ENCODE measurements around the gene ANKMY2.

ANKMY2 gene

GRCh38 chr7:16636555-16637101, 8.9 kb downstream of the ANKMY2 start:
- Histone ChIP-seq H3K79me2 (ENCODE audit: control insufficient read depth, low read length) (peaks cover 10% of the 10 kb centered on the region; the same call in 1 of the 2 replicates), H3K27ac (ENCODE audit: low read depth, low read length) (no peak overlapping the region), H3K4me2 (ENCODE audit: low read length) (no peak overlapping the region), H3K9me2 (replicated peaks; ENCODE audit: control insufficient read depth, low read length) (no peaks in the 10 kb centered on the region), H4K20me1 (ENCODE audit: control insufficient read depth, insufficient read depth, low read depth, low read length) (no peaks in the 10 kb centered on the region), H3K4me3 (ENCODE audit: low read length) (no peak overlapping the region), H3K36me3 (ENCODE audit: control insufficient read depth, low read length) (peaks cover 15% of the 10 kb centered on the region), H3F3A (ENCODE audit: control insufficient read depth, insufficient read depth) (no peaks in the 10 kb centered on the region), H3K4me1 (ENCODE audit: control insufficient read depth, low read length) (no peaks in the 10 kb centered on the region), H3K27me3 (ENCODE audit: control insufficient read depth, low read length) (no peaks in the 10 kb centered on the region), H3K9me3 (ENCODE audit: control insufficient read depth, insufficient read depth, low read length) (no peaks in the 10 kb centered on the region)
- TF ChIP-seq CTCF (IDR thresholded peaks at IDR 0.05; ENCODE audit: low read depth, low read length, poor library complexity, severe bottlenecking) (no peak), EZH2phosphoT487 (IDR thresholded peaks at IDR 0.05; ENCODE audit: borderline replicate concordance, low read length) (no peak)

- Histone ChIP-seq H4K20me1 (ENCODE audit: control insufficient read depth, insufficient read depth, low read depth, low read length) (no peaks in the 10 kb centered on the region), H3K4me2 (ENCODE audit: low read length) (no peak overlapping the region), H3K27ac (ENCODE audit: low read depth, low read length) (no peak overlapping the region), H3K79me2 (ENCODE audit: control insufficient read depth, low read length) (peaks cover 5% of the 10 kb centered on the region; the same call in 1 of the 2 replicates), H3F3A (ENCODE audit: control insufficient read depth, insufficient read depth) (no peaks in the 10 kb centered on the region), H3K9me2 (replicated peaks; ENCODE audit: control insufficient read depth, low read length) (no peaks in the 10 kb centered on the region), H3K9me3 (ENCODE audit: control insufficient read depth, insufficient read depth, low read length) (no peaks in the 10 kb centered on the region), H3K4me1 (ENCODE audit: control insufficient read depth, low read length) (no peaks in the 10 kb centered on the region), H3K27me3 (ENCODE audit: control insufficient read depth, low read length) (no peaks in the 10 kb centered on the region), H3K36me3 (ENCODE audit: control insufficient read depth, low read length) (peaks cover 15% of the 10 kb centered on the region), H3K4me3 (ENCODE audit: low read length) (no peak overlapping the region)
- TF ChIP-seq EZH2phosphoT487 (IDR thresholded peaks at IDR 0.05; ENCODE audit: borderline replicate concordance, low read length) = no peak
- no peak for TF ChIP-seq CTCF (IDR thresholded peaks at IDR 0.05; ENCODE audit: low read depth, low read length, poor library complexity, severe bottlenecking)
These were observed 11.2 kb downstream of the ANKMY2 start for GRCh38 chr7:16634271-16634738.

GRCh38 chr7:16630654-16631053, 14.9 kb downstream of the ANKMY2 start:
- Histone ChIP-seq H3K36me3 (ENCODE audit: control insufficient read depth, low read length) (peaks cover 12% of the 10 kb centered on the region), H3F3A (ENCODE audit: control insufficient read depth, insufficient read depth) (no peaks in the 10 kb centered on the region), H4K20me1 (ENCODE audit: control insufficient read depth, insufficient read depth, low read depth, low read length) (no peaks in the 10 kb centered on the region), H3K9me2 (replicated peaks; ENCODE audit: control insufficient read depth, low read length) (no peaks in the 10 kb centered on the region), H3K4me3 (ENCODE audit: low read length) (no peak overlapping the region), H3K4me1 (ENCODE audit: control insufficient read depth, low read length) (no peaks in the 10 kb centered on the region), H3K79me2 (ENCODE audit: control insufficient read depth, low read length) (no peaks in the 10 kb centered on the region), H3K4me2 (ENCODE audit: low read length) (no peak overlapping the region), H3K9me3 (ENCODE audit: control insufficient read depth, insufficient read depth, low read length) (no peaks in the 10 kb centered on the region), H3K27me3 (ENCODE audit: control insufficient read depth, low read length) (no peaks in the 10 kb centered on the region), H3K27ac (ENCODE audit: low read depth, low read length) (no peak overlapping the region)
- TF ChIP-seq EZH2phosphoT487 (IDR thresholded peaks at IDR 0.05; ENCODE audit: borderline replicate concordance, low read length) = no peak

- Histone ChIP-seq H3K4me1 (ENCODE audit: control insufficient read depth, low read length) (no peaks in the 10 kb centered on the region), H3K36me3 (ENCODE audit: control insufficient read depth, low read length) (peaks cover 15% of the 10 kb centered on the region), H3F3A (ENCODE audit: control insufficient read depth, insufficient read depth) (no peaks in the 10 kb centered on the region), H3K27ac (ENCODE audit: low read depth, low read length) (no peak overlapping the region), H3K9me2 (replicated peaks; ENCODE audit: control insufficient read depth, low read length) (no peaks in the 10 kb centered on the region), H3K4me3 (ENCODE audit: low read length) (no peak overlapping the region), H3K79me2 (ENCODE audit: control insufficient read depth, low read length) (no peaks in the 10 kb centered on the region), H4K20me1 (ENCODE audit: control insufficient read depth, insufficient read depth, low read depth, low read length) (no peaks in the 10 kb centered on the region), H3K4me2 (ENCODE audit: low read length) (no peak overlapping the region), H3K27me3 (ENCODE audit: control insufficient read depth, low read length) (no peaks in the 10 kb centered on the region), H3K9me3 (ENCODE audit: control insufficient read depth, insufficient read depth, low read length) (no peaks in the 10 kb centered on the region)
- TF ChIP-seq CTCF (IDR thresholded peaks at IDR 0.05; ENCODE audit: low read depth, low read length, poor library complexity, severe bottlenecking) (no peak), EZH2phosphoT487 (IDR thresholded peaks at IDR 0.05; ENCODE audit: borderline replicate concordance, low read length) (no peak)
These were observed 18.3 kb downstream of the ANKMY2 start for GRCh38 chr7:16627236-16627635.

Data from DOHH2 (cell line).